Lower leg skin (tissue), 4 donors: ENCODE measurements around the gene PRPF40A. TPM values are rescaled to one million over a fixed set of nuclear protein-coding genes. Genes with fewer than 3 reads are reported as not detected.
"Not testable (repeated sequence)": the region's sequence is repeated elsewhere in the genome, so short reads cannot be mapped to it uniquely, and the experiment has no call there.

Source experiments
- DNase-seq, 2 donors: peaks; one replicate each; pipeline ENCODE4 v3.0.0-alpha.2; 2019; ENCODE audit warnings: low spot score in 2 of 2
- H3K4me3 ChIP-seq: fragments of 200-600 bp; sonication (generic); 2 replicates; pipeline ENCODE4 v1.5.1; 2017; ENCODE audit warnings: mild to moderate bottlenecking, low read depth; ENCODE audit not compliant: poor library complexity, severe bottlenecking
- CTCF ChIP-seq, 3 donors: fragments of 450-650 bp; IDR thresholded peaks; one replicate each; pipeline ENCODE4 v1.5.1; 2016; ENCODE audit warnings: antibody characterized with exemption in 3 of 3, mild to moderate bottlenecking in 3 of 3, moderate library complexity in 2 of 3
- POLR2A ChIP-seq, 2 donors: fragments of 450-650 bp; IDR thresholded peaks; one replicate each; pipeline ENCODE4 v1.6.1; 2016 to 2017; ENCODE audit warnings: antibody characterized with exemption in 2 of 2, mild to moderate bottlenecking in 1 of 2, moderate library complexity in 1 of 2
- whole genome bisulfite sequencing, 2 donors: methylation state at CpG; one replicate each; pipeline ENCODE4 v1.1.5; 2018; 5-methylcytosine and 5-hydroxymethylcytosine counted together
- intact Hi-C: fragments of 100-400 bp; cut with DNase I; formaldehyde crosslinking; loops from one replicate; pipeline ENCODE4 v1.15.0; 2023; ENCODE audit warnings: low total_unique reads
- total RNA-seq, 4 donors: library from RNA; depleted of rRNA; stranded (reverse); fragments of >200 nt; gene quantifications; one replicate each; pipeline ENCODE4 v1.1.0, GENCODE V29; 2016

The PRPF40A gene
- 100 to 1,000 TPM in 1 of 4 donors, 10 to 100 TPM in 3; 70.9 to 137 (median 83.2) TPM for total RNA-seq

- peak; percentile 99 to 100 for DNase-seq
- intact Hi-C loops: no loop called here
- peak within 1 kb of the TSS; percentile 97 for H3K4me3 ChIP-seq
- TF ChIP-seq CTCF (IDR thresholded peaks at IDR 0.05): no peak
- TF ChIP-seq POLR2A (IDR thresholded peaks at IDR 0.05): peak in 1 of 2 donors; percentile 2
- 0% methylated on average over 46 to 50 of the region's 71 CpGs for WGBS, 2 donors
Measured at GRCh38 chr2:152717228-152718075, at the start of gene PRPF40A. Gene PRPF40A, minus strand, starts transcription at chr2:152717461. Its CDS starts 22 bp downstream, at chr2:152717439.

GRCh38 chr2:152766928-152767327 lies 49.7 kb upstream of the PRPF40A start:
- 63 to 83% methylated on average over 1 of the region's 1 CpG for WGBS, 2 donors
- TF ChIP-seq POLR2A (IDR thresholded peaks at IDR 0.05) (no peak), CTCF (IDR thresholded peaks at IDR 0.05) (no peak)

GRCh38 chr2:152763651-152764050 lies 46.4 kb upstream of the PRPF40A start:
- intact Hi-C loops: no loop called here
- DNase-seq: no peak
- WGBS, 2 donors: 88 to 95% methylated on average over 1 of the region's 1 CpG
- TF ChIP-seq CTCF (IDR thresholded peaks at IDR 0.05): no peak
- TF ChIP-seq POLR2A (IDR thresholded peaks at IDR 0.05): no peak
- H3K4me3 ChIP-seq: no peak overlapping the region

More at GRCh38 chr2:152766928-152767327, 49.7 kb upstream of the PRPF40A start:
- no peak overlapping the region for H3K4me3 ChIP-seq
- intact Hi-C loops: no loop called here
- no peak for DNase-seq

GRCh38 chr2:152763208-152763607 lies 45.9 kb upstream of the PRPF40A start:
- intact Hi-C loops, DNase-seq, H3K4me3 ChIP-seq: not testable (repeated sequence)
- 92 to 95% methylated on average over 4 of the region's 4 CpGs for WGBS, 2 donors

- no peak for DNase-seq
- H3K4me3 ChIP-seq: no peak overlapping the region
- 79 to 83% methylated on average over 5 of the region's 5 CpGs for WGBS, 2 donors
- TF ChIP-seq CTCF (IDR thresholded peaks at IDR 0.05) (no peak), POLR2A (IDR thresholded peaks at IDR 0.05) (no peak)
- intact Hi-C loops: no loop called here
Measured at GRCh38 chr2:152762202-152762601, 44.9 kb upstream of the PRPF40A start.

- intact Hi-C loops: no loop called here
- WGBS, 2 donors: 90 to 91% methylated on average over 4 of the region's 4 CpGs
- DNase-seq: no peak
- H3K4me3 ChIP-seq: no peak overlapping the region
- TF ChIP-seq POLR2A (IDR thresholded peaks at IDR 0.05) (no peak), CTCF (IDR thresholded peaks at IDR 0.05) (no peak)
Measured at GRCh38 chr2:152761214-152761613, 44.0 kb upstream of the PRPF40A start.
